Liver (tissue), 3 donors: ENCODE measurements around the gene ABHD6.

ENCODE experiments used
- ATF3 ChIP-seq: IDR thresholded peaks from 2 replicates; pipeline ENCODE4 v1.6.1; 2016; ENCODE audit warnings: antibody characterized with exemption
- CTCF ChIP-seq: fragments of 150-350 bp; IDR thresholded peaks from 2 replicates; pipeline ENCODE4 v1.5.1; 2017; ENCODE audit warnings: improper control_type of control experiment, low read depth, low read length; ENCODE audit not compliant: missing input control
- EGR1 ChIP-seq, 2 donors: IDR thresholded peaks; 2 replicates each; pipeline ENCODE4 v1.6.1; 2016 to 2018; ENCODE audit warnings: antibody characterized with exemption in 2 of 2, low read depth in 2 of 2
- FOXA1 ChIP-seq: IDR thresholded peaks from 2 replicates; pipeline ENCODE4 v1.6.1; 2016; ENCODE audit warnings: antibody characterized with exemption
- HNF4A ChIP-seq, 2 donors: conservative IDR thresholded peaks; 2 replicates each; pipeline ENCODE4 v1.6.1; 2016; ENCODE audit warnings: antibody characterized with exemption in 2 of 2, mild to moderate bottlenecking in 2 of 2
- RAD21 ChIP-seq, 2 donors: IDR thresholded peaks; 2 replicates each; pipeline ENCODE4 v1.6.1; 2016; ENCODE audit warnings: antibody characterized with exemption in 2 of 2, mild to moderate bottlenecking in 2 of 2
- SP1 ChIP-seq: IDR thresholded peaks from 2 replicates; pipeline ENCODE4 v1.6.1; 2018; ENCODE audit warnings: antibody characterized with exemption, mild to moderate bottlenecking
- YY1 ChIP-seq: IDR thresholded peaks from 2 replicates; pipeline ENCODE4 v1.6.1; 2016; ENCODE audit warnings: antibody characterized with exemption, mild to moderate bottlenecking
- donor health status: healthy.
- donor health status: healthy.

- no peak for TF ChIP-seq CTCF
- no peak for TF ChIP-seq EGR1 (IDR thresholded peaks at IDR 0.05; ENCODE audit: low read depth in 2 of 2)
- TF ChIP-seq FOXA1: no peak
- TF ChIP-seq HNF4A (conservative IDR thresholded peaks at IDR 0.05): no peak
- no peak for TF ChIP-seq SP1
- no peak for TF ChIP-seq YY1
- no peak for TF ChIP-seq RAD21 (IDR thresholded peaks at IDR 0.05)
- no peak for TF ChIP-seq ATF3
Measured at GRCh38 chr3:58341376-58341775, 103.8 kb downstream of the ABHD6 start.
